ENCODE results near the gene TAF9B. TPM values are rescaled to one million over a fixed set of nuclear protein-coding genes. Genes with fewer than 3 reads are reported as not detected.
A peak's percentile ranks its signal among the peaks of the same experiment; 100 is the strongest.

The TAF9B gene
- total RNA-seq, 1 experiment from 2014 or later = 20.2 TPM

DNA sequence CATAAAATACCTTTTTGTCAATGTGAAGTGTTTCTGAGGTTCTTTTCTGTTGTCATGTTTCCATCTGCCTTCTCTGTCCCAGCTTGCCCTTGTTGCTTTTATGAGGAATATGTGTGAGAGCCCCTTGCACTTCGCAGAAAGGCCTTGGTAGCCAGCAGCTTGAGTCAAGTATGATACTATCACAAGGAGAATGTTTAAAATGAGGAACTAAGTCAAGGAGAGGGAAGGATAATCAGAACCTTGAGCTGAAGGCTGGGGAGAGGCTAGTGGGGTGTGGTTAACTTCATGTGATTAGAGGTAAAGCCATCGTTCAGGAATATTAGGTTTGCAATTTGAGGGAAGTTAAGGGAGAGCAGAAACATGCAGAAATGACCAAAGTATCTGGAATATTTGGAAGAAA is 22.7 kb downstream of the TAF9B start:
- CTCF ChIA-PET = no interaction called here
- ATAC-seq = no peak
- peak overlapping the region; percentile 68 for H3K27ac Mint-ChIP-seq

More for the DNA sequence above, 22.7 kb downstream of the TAF9B start:
- POLR2A ChIA-PET = no interaction called here
- no peaks in the 10 kb centered on the region for H3K27me3 Mint-ChIP-seq (ENCODE audit: low read depth)
- peaks cover 86% of the 10 kb centered on the region for H3K36me3 Mint-ChIP-seq
- H3K4me3 Mint-ChIP-seq = no peak overlapping the region
- TF ChIP-seq, protein P1, sequence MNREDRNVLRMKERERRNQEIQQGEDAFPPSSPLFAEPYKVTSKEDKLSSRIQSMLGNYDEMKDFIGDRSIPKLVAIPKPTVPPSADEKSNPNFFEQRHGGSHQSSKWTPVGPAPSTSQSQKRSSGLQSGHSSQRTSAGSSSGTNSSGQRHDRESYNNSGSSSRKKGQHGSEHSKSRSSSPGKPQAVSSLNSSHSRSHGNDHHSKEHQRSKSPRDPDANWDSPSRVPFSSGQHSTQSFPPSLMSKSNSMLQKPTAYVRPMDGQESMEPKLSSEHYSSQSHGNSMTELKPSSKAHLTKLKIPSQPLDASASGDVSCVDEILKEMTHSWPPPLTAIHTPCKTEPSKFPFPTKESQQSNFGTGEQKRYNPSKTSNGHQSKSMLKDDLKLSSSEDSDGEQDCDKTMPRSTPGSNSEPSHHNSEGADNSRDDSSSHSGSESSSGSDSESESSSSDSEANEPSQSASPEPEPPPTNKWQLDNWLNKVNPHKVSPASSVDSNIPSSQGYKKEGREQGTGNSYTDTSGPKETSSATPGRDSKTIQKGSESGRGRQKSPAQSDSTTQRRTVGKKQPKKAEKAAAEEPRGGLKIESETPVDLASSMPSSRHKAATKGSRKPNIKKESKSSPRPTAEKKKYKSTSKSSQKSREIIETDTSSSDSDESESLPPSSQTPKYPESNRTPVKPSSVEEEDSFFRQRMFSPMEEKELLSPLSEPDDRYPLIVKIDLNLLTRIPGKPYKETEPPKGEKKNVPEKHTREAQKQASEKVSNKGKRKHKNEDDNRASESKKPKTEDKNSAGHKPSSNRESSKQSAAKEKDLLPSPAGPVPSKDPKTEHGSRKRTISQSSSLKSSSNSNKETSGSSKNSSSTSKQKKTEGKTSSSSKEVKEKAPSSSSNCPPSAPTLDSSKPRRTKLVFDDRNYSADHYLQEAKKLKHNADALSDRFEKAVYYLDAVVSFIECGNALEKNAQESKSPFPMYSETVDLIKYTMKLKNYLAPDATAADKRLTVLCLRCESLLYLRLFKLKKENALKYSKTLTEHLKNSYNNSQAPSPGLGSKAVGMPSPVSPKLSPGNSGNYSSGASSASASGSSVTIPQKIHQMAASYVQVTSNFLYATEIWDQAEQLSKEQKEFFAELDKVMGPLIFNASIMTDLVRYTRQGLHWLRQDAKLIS (CRISPR knock-in tag; IDR thresholded peaks at IDR 0.05; ENCODE audit: borderline replicate concordance) = no peak
- TF ChIP-seq ZNF423 (CRISPR knock-in tag; IDR thresholded peaks at IDR 0.05) (no peak), NR3C1 (CRISPR knock-in tag; conservative IDR thresholded peaks at IDR 0.05; ENCODE audit: low read depth) (no peak), RORB (CRISPR knock-in tag; IDR thresholded peaks at IDR 0.05) (no peak), ZNF121 (CRISPR knock-in tag; IDR thresholded peaks at IDR 0.05) (no peak)
- TF ChIP-seq, protein P2, sequence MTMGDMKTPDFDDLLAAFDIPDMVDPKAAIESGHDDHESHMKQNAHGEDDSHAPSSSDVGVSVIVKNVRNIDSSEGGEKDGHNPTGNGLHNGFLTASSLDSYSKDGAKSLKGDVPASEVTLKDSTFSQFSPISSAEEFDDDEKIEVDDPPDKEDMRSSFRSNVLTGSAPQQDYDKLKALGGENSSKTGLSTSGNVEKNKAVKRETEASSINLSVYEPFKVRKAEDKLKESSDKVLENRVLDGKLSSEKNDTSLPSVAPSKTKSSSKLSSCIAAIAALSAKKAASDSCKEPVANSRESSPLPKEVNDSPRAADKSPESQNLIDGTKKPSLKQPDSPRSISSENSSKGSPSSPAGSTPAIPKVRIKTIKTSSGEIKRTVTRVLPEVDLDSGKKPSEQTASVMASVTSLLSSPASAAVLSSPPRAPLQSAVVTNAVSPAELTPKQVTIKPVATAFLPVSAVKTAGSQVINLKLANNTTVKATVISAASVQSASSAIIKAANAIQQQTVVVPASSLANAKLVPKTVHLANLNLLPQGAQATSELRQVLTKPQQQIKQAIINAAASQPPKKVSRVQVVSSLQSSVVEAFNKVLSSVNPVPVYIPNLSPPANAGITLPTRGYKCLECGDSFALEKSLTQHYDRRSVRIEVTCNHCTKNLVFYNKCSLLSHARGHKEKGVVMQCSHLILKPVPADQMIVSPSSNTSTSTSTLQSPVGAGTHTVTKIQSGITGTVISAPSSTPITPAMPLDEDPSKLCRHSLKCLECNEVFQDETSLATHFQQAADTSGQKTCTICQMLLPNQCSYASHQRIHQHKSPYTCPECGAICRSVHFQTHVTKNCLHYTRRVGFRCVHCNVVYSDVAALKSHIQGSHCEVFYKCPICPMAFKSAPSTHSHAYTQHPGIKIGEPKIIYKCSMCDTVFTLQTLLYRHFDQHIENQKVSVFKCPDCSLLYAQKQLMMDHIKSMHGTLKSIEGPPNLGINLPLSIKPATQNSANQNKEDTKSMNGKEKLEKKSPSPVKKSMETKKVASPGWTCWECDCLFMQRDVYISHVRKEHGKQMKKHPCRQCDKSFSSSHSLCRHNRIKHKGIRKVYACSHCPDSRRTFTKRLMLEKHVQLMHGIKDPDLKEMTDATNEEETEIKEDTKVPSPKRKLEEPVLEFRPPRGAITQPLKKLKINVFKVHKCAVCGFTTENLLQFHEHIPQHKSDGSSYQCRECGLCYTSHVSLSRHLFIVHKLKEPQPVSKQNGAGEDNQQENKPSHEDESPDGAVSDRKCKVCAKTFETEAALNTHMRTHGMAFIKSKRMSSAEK (CRISPR knock-in tag; IDR thresholded peaks at IDR 0.05; ENCODE audit: borderline replicate concordance) = no peak
- TF ChIP-seq, protein P3, sequence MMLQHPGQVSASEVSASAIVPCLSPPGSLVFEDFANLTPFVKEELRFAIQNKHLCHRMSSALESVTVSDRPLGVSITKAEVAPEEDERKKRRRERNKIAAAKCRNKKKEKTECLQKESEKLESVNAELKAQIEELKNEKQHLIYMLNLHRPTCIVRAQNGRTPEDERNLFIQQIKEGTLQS (CRISPR knock-in tag; conservative IDR thresholded peaks at IDR 0.05) = no peak
- TF ChIP-seq, protein P4, sequence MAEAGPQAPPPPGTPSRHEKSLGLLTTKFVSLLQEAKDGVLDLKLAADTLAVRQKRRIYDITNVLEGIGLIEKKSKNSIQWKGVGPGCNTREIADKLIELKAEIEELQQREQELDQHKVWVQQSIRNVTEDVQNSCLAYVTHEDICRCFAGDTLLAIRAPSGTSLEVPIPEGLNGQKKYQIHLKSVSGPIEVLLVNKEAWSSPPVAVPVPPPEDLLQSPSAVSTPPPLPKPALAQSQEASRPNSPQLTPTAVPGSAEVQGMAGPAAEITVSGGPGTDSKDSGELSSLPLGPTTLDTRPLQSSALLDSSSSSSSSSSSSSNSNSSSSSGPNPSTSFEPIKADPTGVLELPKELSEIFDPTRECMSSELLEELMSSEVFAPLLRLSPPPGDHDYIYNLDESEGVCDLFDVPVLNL (CRISPR knock-in tag; IDR thresholded peaks at IDR 0.05; ENCODE audit: borderline replicate concordance, low read depth) = no peak
- TF ChIP-seq, protein P5, sequence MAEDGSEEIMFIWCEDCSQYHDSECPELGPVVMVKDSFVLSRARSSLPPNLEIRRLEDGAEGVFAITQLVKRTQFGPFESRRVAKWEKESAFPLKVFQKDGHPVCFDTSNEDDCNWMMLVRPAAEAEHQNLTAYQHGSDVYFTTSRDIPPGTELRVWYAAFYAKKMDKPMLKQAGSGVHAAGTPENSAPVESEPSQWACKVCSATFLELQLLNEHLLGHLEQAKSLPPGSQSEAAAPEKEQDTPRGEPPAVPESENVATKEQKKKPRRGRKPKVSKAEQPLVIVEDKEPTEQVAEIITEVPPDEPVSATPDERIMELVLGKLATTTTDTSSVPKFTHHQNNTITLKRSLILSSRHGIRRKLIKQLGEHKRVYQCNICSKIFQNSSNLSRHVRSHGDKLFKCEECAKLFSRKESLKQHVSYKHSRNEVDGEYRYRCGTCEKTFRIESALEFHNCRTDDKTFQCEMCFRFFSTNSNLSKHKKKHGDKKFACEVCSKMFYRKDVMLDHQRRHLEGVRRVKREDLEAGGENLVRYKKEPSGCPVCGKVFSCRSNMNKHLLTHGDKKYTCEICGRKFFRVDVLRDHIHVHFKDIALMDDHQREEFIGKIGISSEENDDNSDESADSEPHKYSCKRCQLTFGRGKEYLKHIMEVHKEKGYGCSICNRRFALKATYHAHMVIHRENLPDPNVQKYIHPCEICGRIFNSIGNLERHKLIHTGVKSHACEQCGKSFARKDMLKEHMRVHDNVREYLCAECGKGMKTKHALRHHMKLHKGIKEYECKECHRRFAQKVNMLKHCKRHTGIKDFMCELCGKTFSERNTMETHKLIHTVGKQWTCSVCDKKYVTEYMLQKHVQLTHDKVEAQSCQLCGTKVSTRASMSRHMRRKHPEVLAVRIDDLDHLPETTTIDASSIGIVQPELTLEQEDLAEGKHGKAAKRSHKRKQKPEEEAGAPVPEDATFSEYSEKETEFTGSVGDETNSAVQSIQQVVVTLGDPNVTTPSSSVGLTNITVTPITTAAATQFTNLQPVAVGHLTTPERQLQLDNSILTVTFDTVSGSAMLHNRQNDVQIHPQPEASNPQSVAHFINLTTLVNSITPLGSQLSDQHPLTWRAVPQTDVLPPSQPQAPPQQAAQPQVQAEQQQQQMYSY (CRISPR knock-in tag; IDR thresholded peaks at IDR 0.05) = no peak
- no peaks in the 10 kb centered on the region for H3K9me3 Mint-ChIP-seq
- H3K4me1 Mint-ChIP-seq = peaks cover 20% of the 10 kb centered on the region
- DNase-seq (ENCODE audit: low spot score) = no peak

All from WTC11 (cell line).